ENCODE data around the gene FBLN2.

FBLN2 gene

GRCh38 chr3:13645801-13646637 is 97.1 kb downstream of the FBLN2 start:
- no peak for DNase-seq (ENCODE audit: low read depth)
- no peak for TF ChIP-seq CTCF (IDR thresholded peaks at IDR 0.05; ENCODE audit: low read depth, low read length, missing control alignments)
- no peak overlapping the region for H3K4me3 ChIP-seq (ENCODE audit: low read depth, low read length)

GRCh38 chr3:13647298-13648059 is 98.6 kb downstream of the FBLN2 start:
- no peak for DNase-seq (ENCODE audit: low read depth)
- H3K4me3 ChIP-seq (ENCODE audit: low read depth, low read length): no peak overlapping the region

GRCh38 chr3:13648060-13649001 is 99.4 kb downstream of the FBLN2 start:
- peak; percentile 97 for TF ChIP-seq CTCF (IDR thresholded peaks at IDR 0.05; ENCODE audit: low read depth, low read length, missing control alignments)
- no peak overlapping the region for H3K4me3 ChIP-seq (ENCODE audit: low read depth, low read length)
- DNase-seq (ENCODE audit: low read depth): peak; percentile 18

More at GRCh38 chr3:13647298-13648059, 98.6 kb downstream of the FBLN2 start:
- no peak for TF ChIP-seq CTCF (IDR thresholded peaks at IDR 0.05; ENCODE audit: low read depth, low read length, missing control alignments)

GRCh38 chr3:13650210-13651056 is 101.5 kb downstream of the FBLN2 start:
- no peak overlapping the region for H3K4me3 ChIP-seq (ENCODE audit: low read depth, low read length)
- no peak for DNase-seq (ENCODE audit: low read depth)
- peak; percentile 99 for TF ChIP-seq CTCF (IDR thresholded peaks at IDR 0.05; ENCODE audit: low read depth, low read length, missing control alignments)

GRCh38 chr3:13651057-13651400 is 102.1 kb downstream of the FBLN2 start:
- TF ChIP-seq CTCF (IDR thresholded peaks at IDR 0.05; ENCODE audit: low read depth, low read length, missing control alignments): no peak
- H3K4me3 ChIP-seq (ENCODE audit: low read depth, low read length): no peak overlapping the region
- no peak for DNase-seq (ENCODE audit: low read depth)
